Loucy (cell line): ENCODE data around the gene GRM5.
"Not testable (repeated sequence)": the region's sequence is repeated elsewhere in the genome, so short reads cannot be mapped to it uniquely, and the experiment has no call there.

ENCODE experiments used
- EZH2phosphoT487 ChIP-seq: fragments of 200-600 bp; IDR thresholded peaks from 2 replicates; pipeline ENCODE4 v1.6.1; 2018; ENCODE audit warnings: antibody characterized with exemption, mild to moderate bottlenecking, moderate library complexity, borderline replicate concordance
- TF ChIP-seq, protein P1 (sequence below): fragments of 200-600 bp; sonication (generic); conservative IDR thresholded peaks from 2 replicates; pipeline ENCODE4 v1.5.1; 2014; ENCODE audit warnings: mild to moderate bottlenecking, antibody characterized with exemption, low read length

DNA sequence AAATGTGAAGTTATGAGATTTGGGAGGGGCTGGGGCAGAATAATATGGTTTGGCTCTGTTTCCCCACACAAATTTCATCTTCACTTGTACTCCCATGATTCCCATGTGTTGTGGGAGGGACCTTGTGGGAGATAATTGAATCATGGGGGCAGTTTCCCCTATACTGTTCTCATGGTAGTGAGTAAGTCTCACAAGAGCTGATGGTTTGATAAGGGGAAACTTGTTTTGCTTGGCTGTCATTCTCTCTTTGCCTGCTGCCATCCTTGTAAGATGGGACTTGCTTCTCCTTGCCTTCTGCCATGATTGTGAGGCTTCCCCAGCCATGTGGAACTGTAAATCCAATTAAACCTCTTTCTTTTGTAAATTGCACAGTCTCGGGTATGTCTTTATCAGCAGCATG is 531.1 kb downstream of the GRM5 start:
- not testable (repeated sequence) for TF ChIP-seq EZH2phosphoT487
- TF ChIP-seq, protein P1, sequence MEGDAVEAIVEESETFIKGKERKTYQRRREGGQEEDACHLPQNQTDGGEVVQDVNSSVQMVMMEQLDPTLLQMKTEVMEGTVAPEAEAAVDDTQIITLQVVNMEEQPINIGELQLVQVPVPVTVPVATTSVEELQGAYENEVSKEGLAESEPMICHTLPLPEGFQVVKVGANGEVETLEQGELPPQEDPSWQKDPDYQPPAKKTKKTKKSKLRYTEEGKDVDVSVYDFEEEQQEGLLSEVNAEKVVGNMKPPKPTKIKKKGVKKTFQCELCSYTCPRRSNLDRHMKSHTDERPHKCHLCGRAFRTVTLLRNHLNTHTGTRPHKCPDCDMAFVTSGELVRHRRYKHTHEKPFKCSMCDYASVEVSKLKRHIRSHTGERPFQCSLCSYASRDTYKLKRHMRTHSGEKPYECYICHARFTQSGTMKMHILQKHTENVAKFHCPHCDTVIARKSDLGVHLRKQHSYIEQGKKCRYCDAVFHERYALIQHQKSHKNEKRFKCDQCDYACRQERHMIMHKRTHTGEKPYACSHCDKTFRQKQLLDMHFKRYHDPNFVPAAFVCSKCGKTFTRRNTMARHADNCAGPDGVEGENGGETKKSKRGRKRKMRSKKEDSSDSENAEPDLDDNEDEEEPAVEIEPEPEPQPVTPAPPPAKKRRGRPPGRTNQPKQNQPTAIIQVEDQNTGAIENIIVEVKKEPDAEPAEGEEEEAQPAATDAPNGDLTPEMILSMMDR, result not testable (repeated sequence)
